Activated CD8-positive, alpha-beta memory T cell treated with anti-CD3 and anti-CD28 coated beads for 4 hours (primary cell): Measurements from ENCODE around the gene TMEM217.
"Not testable (repeated sequence)": the region's sequence is repeated elsewhere in the genome, so short reads cannot be mapped to it uniquely, and the experiment has no call there.

Experiments
- DNase-seq, 2 donors: peaks; one replicate each; pipeline ENCODE4 v3.0.0-alpha.2; 2020; ENCODE audit warnings: low read depth in 2 of 2

TMEM217 gene

GRCh38 chr6:37185949-37186720 is 71.8 kb downstream of the TMEM217 start:
- DNase-seq: not testable (repeated sequence)

- DNase-seq: peak; percentile 38 to 50
Observed at GRCh38 chr6:37182736-37183590, 75.0 kb downstream of the TMEM217 start.

DNA sequence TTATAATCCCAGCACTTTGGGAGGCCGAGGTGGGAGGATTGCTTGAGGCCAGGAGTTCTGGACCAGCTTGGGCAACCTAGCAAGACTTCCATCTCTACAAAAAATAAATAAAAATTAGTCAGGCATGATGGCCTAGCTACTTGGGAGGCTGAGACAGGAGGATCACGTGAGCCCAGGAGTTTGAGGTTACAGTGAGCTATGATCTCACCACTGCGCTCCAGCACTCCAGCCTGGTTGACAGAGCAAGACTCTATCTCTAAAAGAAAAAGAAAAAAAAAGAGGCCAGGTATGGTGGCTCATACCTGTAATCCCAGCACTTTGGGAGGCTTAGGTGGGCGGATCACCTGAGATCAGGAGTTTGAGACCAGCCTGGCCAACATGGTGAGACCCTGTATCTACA is 77.3 kb downstream of the TMEM217 start:
- not testable (repeated sequence) for DNase-seq

- DNase-seq: no peak
Observed at GRCh38 chr6:37180075-37180474, 77.9 kb downstream of the TMEM217 start.

DNA sequence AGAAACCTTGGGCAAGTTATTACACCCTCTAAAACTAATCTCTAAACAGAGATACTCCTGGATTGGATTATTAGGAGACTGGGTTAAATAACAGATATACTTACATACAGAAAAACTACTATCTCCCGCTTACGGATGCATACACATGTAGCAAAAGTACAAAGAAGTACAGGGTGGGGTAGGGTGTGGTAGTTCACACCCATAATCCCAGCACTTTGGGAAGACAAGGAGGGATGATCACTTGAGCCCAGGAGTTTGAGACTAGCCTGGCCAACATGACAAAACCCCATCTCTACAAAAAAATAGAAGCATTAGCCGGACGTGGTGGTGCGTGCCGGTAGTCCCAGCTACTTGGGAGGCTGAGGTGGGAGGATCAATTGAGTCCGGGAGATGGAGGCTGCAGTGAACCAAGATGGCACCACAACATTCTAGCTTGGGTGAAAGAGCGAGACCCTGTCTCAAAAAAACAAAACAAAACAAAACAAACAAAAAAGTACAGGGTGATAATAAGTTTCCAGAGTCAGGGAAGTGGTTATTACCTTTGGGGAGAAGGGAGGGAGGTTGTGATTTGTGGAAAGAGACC is 79.9 kb downstream of the TMEM217 start:
- DNase-seq: no peak

DNA sequence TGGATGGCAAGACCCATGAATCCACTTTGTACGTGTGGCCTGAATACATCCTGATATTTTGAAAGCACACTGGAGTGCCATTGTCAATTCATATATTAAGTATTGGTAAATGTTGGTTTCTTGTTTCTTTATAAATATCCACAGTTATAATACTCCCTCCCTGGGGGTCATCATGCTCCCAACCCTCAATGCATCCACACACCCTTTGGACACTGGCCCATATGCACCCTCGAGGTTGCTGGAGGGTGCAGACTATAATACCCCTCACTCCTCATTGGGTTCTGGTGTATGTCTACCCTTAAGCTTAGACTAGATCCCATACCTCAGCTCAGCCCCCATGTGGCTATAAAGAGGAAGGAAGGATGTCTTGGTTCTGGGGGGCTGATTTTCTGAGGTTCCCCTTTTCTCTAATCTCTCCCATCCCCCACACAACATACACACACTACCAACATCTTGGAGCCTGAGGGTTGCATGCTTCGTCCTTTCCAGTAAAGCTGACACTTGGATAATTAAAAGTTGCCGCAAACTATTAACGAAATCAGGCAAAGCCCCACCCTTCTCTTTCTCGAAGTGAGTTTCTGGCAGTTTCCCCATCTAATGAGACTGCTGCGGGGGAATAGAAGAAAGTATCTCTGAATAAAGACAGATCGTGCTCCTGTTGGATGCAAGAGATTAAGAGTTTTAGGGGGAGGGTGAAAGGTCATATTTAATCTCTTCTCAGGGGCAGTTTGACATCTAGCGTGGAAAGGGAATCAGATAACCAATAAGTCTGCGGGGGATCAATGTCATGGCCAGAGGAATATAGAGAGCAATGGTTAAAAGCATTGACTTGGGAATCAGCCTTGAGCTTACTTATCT is 80.6 kb downstream of the TMEM217 start:
- no peak for DNase-seq

DNA sequence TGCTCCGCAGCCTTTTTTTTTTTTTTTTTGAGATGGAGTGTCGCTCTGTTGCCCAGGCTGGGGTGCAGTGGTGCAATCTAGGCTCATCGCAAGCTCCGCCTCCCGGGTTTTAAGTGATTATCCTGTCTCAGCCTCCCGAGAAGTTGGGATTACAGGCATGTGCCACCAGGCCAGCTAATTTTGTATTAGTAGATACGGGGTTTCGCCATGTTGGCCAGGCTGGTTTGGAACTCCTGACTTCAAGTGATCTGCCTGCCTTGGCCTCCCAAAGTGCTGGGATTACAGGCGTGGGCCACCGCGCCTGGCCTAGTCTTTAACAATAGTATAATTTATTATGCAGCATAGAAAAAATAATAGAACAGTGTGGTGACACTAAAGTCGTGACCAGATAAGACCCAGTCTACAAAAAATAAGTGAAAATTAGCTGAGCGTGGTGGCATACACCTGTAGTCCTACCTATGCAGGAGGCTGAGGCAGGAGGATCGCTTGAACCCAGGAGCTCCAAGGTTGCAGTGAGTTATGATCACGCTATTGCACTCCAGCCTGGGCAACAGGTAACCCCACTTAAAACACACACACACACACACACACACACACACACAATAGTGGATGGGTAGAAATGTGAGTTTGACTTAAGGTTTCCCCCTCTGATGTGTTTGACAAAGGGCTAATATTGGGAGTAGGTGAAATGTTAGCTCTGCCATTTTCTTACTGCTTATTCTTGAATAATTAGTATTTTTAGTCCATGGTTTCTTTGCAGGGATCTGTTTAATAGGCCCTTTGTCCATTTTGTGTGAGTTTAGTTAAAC is 81.5 kb downstream of the TMEM217 start:
- DNase-seq: no peak

DNA sequence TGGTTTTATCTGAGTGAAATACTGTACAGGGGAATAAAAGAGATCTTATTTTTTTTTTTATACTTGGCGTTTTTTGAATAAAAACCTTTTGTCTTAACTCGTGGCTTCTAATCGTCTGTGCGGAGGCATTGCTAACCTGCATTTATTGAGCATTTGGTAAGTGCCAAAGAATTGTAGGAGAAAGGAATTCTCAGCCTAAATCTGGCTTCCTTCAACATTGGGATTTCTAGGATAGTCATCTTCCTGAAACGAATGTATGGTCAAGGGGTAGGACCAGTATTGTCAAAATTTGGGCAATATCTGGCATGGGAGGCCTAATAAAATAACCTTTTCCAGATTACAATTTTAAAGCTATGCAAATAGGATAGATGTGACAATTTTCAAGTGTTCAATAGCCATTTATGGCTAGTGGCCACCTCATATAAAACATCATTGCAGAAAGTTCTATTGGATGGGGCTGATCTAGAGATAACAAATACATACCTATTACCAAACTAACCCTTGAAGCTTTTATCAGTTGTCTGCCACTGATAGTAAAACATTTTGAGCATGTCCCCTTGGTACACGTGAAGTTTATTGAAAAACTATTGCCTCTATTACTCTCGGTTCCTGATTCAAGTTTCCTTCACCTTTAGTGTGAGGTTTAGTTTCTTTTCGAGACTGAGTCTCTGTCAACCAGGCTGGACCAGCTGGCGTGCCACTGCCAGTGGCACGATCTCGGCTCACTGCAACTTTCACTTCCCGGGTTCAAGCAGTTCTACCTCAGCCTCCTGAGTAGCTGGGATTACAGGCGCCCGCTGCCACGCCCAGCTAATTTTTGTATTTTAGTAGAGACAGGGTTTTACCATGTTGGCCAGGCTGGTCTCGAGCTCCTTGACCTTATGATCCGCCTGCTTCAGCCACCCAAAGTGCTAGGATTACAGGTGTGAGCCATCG is 82.3 kb downstream of the TMEM217 start:
- DNase-seq: no peak

DNA sequence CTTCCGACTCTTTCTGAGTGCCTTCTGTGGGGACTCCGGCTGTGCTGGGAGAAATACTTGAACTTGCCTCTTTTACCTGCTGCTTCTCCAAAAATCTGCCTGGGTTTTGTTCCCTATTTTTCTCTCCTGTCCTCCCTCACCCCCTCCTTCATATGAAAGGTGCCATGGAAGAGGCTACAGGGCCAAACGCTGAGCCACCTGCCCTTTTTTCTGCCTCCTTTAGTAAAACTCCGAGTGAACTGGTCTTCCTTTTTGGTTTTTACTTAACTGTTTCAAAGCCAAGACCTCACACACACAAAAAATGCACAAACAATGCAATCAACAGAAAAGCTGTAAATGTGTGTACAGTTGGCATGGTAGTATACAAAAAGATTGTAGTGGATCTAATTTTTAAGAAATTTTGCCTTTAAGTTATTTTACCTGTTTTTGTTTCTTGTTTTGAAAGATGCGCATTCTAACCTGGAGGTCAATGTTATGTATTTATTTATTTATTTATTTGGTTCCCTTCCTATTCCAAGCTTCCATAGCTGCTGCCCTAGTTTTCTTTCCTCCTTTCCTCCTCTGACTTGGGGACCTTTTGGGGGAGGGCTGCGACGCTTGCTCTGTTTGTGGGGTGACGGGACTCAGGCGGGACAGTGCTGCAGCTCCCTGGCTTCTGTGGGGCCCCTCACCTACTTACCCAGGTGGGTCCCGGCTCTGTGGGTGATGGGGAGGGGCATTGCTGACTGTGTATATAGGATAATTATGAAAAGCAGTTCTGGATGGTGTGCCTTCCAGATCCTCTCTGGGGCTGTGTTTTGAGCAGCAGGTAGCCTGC is 83.2 kb downstream of the TMEM217 start:
- no peak for DNase-seq

DNA sequence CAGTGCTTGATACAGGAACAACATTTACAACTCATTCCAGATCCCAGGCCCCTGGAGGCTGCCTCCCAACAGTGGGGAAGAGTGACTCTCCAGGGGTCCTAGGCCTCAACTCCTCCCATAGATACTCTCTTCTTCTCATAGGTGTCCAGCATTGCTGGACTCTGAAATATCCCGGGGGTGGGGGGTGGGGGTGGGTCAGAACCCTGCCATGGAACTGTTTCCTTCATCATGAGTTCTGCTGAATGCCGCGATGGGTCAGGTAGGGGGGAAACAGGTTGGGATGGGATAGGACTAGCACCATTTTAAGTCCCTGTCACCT is 83.8 kb downstream of the TMEM217 start:
- no peak for DNase-seq

DNA sequence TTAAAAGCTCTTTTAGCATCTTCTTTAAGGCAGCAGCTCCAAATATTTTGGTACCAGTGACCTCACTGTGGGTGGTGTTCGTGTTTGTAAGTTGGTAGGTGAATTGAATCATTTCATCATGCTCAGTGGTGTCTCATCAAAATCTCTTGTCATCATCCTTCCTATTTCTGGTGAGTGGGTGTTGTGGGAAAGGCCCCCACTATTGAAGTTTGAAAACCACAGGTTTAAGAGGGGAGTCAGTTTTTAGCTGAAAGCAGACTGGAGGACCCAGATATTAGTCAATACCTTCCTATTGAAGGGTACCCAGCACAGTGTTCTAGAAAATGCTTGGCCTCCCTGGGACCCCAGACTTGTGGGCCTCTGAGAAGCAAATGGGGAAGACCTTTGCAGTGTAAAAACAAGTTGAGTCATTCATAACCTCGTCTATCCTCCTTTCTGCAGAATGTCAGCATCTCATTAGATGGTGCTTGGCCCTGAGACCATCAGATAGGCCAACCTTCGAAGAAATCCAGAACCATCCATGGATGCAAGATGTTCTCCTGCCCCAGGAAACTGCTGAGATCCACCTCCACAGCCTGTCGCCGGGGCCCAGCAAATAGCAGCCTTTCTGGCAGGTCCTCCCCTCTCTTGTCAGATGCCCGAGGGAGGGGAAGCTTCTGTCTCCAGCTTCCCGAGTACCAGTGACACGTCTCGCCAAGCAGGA is 84.3 kb downstream of the TMEM217 start:
- peak in 1 of 2 donors; percentile 31 for DNase-seq

GRCh38 chr6:37172912-37173492 is 84.9 kb downstream of the TMEM217 start:
- DNase-seq: no peak

DNA sequence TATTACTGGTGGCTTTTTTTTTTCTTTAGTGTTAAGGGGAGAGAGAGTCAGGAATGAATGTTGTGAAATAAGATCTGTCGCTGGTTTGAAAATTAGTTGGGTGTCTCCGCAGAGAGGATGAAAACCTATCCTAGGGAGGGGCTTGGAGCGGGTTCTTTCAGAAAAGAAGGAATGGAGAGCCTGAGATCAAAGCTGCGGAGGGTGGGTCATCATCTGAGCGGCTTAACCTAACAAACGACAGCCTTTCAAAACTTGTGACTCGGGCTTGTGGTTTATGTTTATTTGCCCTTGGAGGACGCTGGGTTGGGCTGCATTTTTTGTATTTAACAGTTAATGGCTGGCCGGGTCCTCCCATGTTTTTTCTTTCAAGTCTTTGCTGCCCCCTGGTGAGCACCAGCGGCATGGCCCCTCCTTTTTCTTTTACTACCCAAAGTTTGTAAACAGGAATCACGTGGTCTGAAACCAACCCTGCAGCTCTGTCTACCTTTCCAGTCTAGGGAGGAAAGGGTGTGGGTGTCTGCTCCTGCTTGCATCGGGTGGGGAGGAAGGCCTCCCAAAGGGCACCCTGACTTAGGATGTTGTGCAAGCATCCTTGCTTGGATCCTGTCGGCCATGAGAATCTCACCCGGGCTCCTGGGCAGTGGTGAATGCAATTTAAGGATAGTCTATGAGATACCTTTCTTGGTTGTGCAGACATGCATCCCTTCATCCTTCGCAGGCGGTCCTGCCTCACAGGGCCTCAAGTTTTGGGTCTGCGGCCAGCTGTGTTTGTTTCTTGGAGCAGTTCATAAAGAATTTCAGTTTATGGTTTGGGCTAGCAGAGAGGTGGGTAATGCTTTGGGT is 85.8 kb downstream of the TMEM217 start:
- peak; percentile 81 to 85 for DNase-seq

DNA sequence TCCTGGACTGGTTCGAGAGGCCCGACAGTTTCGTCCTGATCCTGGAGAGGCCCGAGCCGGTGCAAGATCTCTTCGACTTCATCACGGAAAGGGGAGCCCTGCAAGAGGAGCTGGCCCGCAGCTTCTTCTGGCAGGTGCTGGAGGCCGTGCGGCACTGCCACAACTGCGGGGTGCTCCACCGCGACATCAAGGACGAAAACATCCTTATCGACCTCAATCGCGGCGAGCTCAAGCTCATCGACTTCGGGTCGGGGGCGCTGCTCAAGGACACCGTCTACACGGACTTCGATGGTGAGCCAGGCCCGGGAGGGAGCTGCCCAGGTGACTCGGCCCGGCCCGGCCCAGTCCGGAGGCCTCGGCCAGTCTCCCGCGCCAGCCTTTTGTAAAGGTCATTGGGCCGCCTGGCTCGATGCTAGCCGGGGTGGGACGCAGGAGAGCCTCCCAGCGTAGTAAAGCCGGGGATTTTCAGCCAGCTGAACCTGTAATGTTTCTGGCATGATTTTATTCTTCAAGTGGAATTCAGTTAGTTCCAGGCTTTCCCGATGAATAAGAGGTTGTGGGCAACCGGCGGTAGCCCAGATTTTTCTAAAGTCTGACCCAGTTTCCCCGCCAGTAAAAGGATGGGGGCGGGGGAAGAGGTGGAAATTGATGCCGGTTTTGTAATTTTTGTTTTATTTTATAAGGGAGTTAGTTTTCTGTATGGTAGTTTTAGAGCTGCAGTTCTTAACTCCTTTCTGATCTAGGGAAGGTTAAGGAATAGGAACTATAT is 86.6 kb downstream of the TMEM217 start:
- no peak for DNase-seq

- DNase-seq: no peak
Observed at GRCh38 chr6:37170273-37171200, 87.4 kb downstream of the TMEM217 start.
